ENCODE measurements around the gene INPP5E.

DNA sequence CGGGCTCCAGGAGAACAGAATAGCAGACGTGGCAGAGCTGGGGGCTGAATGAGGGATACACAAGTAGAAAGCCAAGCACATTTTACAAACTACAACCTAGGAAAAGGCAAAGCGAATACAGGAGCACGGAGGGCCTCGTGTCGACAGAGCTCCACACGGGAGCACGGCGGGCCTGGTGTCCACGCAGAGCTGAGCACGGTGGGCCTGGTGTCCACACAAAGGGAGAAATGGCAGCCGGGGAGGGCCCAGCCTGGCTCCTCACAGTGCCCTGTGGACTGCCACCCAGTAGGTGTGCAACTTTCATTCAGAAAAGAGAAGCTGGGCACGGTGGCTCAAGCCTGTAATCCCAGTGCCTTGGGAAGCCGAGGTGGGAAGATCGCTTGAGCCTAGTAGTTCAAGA is 3.4 kb upstream of the INPP5E start:
- no peak for TF ChIP-seq ZNF248 (tag by site-specific recombination; IDR thresholded peaks at IDR 0.05)
- no peak for TF ChIP-seq GFI1B (tag by site-specific recombination; IDR thresholded peaks at IDR 0.05)
- no peak for TF ChIP-seq CTCF (tag by site-specific recombination; IDR thresholded peaks at IDR 0.05)
- no peak for TF ChIP-seq ZNF121 (tag by site-specific recombination; IDR thresholded peaks at IDR 0.05)
- TF ChIP-seq ZNF610 (tag by site-specific recombination; IDR thresholded peaks at IDR 0.05; ENCODE audit: borderline replicate concordance): no peak
- TF ChIP-seq ZNF311 (tag by site-specific recombination; IDR thresholded peaks at IDR 0.05; ENCODE audit: borderline replicate concordance): no peak
- TF ChIP-seq ZFP37 (tag by site-specific recombination; IDR thresholded peaks at IDR 0.05): no peak
- TF ChIP-seq ZNF777 (tag by site-specific recombination; IDR thresholded peaks at IDR 0.05; ENCODE audit: borderline replicate concordance): no peak
- no peak for TF ChIP-seq REST (tag by site-specific recombination; IDR thresholded peaks at IDR 0.05)

All from HEK293 (cell line).